GM12892 (cell line): Measurements from ENCODE around the gene C1orf105.

Experiments
- POLR2A ChIP-seq: IDR thresholded peaks from 2 replicates; pipeline ENCODE4 v1.6.1; 2011; ENCODE audit warnings: low read depth, low read length, control low read depth
- POLR2AphosphoS5 ChIP-seq: IDR thresholded peaks from 2 replicates; pipeline ENCODE4 v1.6.1; 2011; ENCODE audit warnings: low read depth, low read length, control low read depth
- TAF1 ChIP-seq: IDR thresholded peaks from 2 replicates; pipeline ENCODE4 v1.6.1; 2011; ENCODE audit warnings: low read depth, mild to moderate bottlenecking, control low read depth, low read length, borderline replicate concordance

- TF ChIP-seq POLR2AphosphoS5 (no peak), TAF1 (no peak), POLR2A (no peak)
Observed at GRCh38 chr1:172456344-172456769, 35.9 kb downstream of the C1orf105 start.
